Measurements from ENCODE around the gene JAZF1.
"Not testable (repeated sequence)": the region's sequence is repeated elsewhere in the genome, so short reads cannot be mapped to it uniquely, and the experiment has no call there.

JAZF1 gene

DNA sequence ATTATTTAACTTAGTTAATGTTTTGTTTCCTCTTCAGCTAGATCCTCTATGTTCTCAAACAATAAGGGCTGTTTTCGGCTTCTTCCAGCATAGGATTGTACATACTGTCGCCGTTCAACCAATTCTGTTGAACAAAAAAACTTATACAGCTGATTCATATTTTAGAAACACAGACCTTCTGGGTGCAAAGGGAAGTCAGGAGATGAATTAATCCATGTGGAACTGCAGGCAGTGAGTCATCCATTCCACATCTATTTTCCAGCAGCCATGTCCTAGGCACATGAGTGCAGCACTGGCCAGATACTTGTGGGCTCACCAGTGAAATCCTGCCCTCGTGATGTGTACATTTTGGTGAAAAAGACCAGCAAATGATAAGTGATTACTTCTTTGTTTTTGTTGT, 163.2 kb downstream of the JAZF1 start:
- TF ChIP-seq, protein P1, sequence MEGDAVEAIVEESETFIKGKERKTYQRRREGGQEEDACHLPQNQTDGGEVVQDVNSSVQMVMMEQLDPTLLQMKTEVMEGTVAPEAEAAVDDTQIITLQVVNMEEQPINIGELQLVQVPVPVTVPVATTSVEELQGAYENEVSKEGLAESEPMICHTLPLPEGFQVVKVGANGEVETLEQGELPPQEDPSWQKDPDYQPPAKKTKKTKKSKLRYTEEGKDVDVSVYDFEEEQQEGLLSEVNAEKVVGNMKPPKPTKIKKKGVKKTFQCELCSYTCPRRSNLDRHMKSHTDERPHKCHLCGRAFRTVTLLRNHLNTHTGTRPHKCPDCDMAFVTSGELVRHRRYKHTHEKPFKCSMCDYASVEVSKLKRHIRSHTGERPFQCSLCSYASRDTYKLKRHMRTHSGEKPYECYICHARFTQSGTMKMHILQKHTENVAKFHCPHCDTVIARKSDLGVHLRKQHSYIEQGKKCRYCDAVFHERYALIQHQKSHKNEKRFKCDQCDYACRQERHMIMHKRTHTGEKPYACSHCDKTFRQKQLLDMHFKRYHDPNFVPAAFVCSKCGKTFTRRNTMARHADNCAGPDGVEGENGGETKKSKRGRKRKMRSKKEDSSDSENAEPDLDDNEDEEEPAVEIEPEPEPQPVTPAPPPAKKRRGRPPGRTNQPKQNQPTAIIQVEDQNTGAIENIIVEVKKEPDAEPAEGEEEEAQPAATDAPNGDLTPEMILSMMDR (IDR thresholded peaks at IDR 0.05; ENCODE audit: low read length), result no peak
- no peak for TF ChIP-seq EZH2phosphoT487 (IDR thresholded peaks at IDR 0.05; ENCODE audit: low read length)
- no peaks in the 10 kb centered on the region for H3K9me3 ChIP-seq (replicated peaks; ENCODE audit: insufficient read depth, low read length)
- no peak overlapping the region for H3K4me2 ChIP-seq (ENCODE audit: low read depth, low read length)
- no peak overlapping the region for H3K4me3 ChIP-seq (ENCODE audit: low read length)
- no peak for DNase-seq
- no peaks in the 10 kb centered on the region for H3F3A ChIP-seq (ENCODE audit: insufficient read depth, low read length)
- H3K36me3 ChIP-seq (replicated peaks; ENCODE audit: insufficient read depth, low read length), result no peaks in the 10 kb centered on the region
- no peaks in the 10 kb centered on the region for H3K79me2 ChIP-seq (ENCODE audit: low read length)
- no peaks in the 10 kb centered on the region for H3K27me3 ChIP-seq (replicated peaks; ENCODE audit: insufficient read depth, low read length)
- no peak overlapping the region for H2AFZ ChIP-seq (ENCODE audit: low read length)
- H3K9ac ChIP-seq (ENCODE audit: low read length), result no peak overlapping the region
- H3K4me1 ChIP-seq (ENCODE audit: low read length), result no peaks in the 10 kb centered on the region
- no peak overlapping the region for H3K27ac ChIP-seq (ENCODE audit: low read length)
- H4K20me1 ChIP-seq (ENCODE audit: insufficient read depth, low read length), result no peaks in the 10 kb centered on the region
- no peaks in the 10 kb centered on the region for H3K9me2 ChIP-seq (replicated peaks; ENCODE audit: insufficient read depth, low read length)

DNA sequence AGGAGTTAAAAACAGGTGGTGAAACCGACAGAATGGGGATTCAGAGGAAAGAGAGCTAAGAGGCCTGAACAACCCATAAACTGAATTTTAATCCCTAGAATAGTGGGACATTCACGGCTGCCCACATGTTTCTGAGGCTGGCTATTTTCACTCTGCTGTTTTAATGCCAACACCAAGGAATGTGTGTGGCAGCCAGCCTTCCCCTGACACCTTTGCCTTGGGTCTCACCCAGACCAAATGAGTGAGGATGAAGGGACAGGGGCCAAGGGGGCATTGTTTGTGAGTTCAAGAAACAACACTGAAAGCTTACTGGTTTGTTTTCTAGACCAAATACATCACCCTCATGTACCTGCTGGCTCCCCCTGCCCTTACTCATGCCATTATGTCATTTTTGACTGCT, 164.3 kb downstream of the JAZF1 start:
- no peak for DNase-seq
- H3K27me3 ChIP-seq (replicated peaks; ENCODE audit: insufficient read depth, low read length), result no peaks in the 10 kb centered on the region
- H3K79me2 ChIP-seq (ENCODE audit: low read length), result no peaks in the 10 kb centered on the region
- H3K9me2 ChIP-seq (replicated peaks; ENCODE audit: insufficient read depth, low read length), result no peaks in the 10 kb centered on the region
- H3K4me1 ChIP-seq (ENCODE audit: low read length), result no peaks in the 10 kb centered on the region
- no peak overlapping the region for H3K4me2 ChIP-seq (ENCODE audit: low read depth, low read length)
- TF ChIP-seq EZH2phosphoT487 (IDR thresholded peaks at IDR 0.05; ENCODE audit: low read length) (no peak), EZH2 (optimal IDR thresholded peaks at IDR 0.05; ENCODE audit: low read depth, low read length) (no peak)
- TF ChIP-seq, protein P1 (IDR thresholded peaks at IDR 0.05; ENCODE audit: low read length), result no peak
- no peak overlapping the region for H3K4me3 ChIP-seq (ENCODE audit: low read length)
- no peaks in the 10 kb centered on the region for H3K9me3 ChIP-seq (replicated peaks; ENCODE audit: insufficient read depth, low read length)
- no peaks in the 10 kb centered on the region for H4K20me1 ChIP-seq (ENCODE audit: insufficient read depth, low read length)
- H3K27ac ChIP-seq (ENCODE audit: low read length), result no peak overlapping the region
- H3F3A ChIP-seq (ENCODE audit: insufficient read depth, low read length), result no peaks in the 10 kb centered on the region
- H3K9ac ChIP-seq (ENCODE audit: low read length), result no peak overlapping the region
- H2AFZ ChIP-seq (ENCODE audit: low read length), result no peak overlapping the region
- H3K36me3 ChIP-seq (replicated peaks; ENCODE audit: insufficient read depth, low read length), result no peaks in the 10 kb centered on the region

DNA sequence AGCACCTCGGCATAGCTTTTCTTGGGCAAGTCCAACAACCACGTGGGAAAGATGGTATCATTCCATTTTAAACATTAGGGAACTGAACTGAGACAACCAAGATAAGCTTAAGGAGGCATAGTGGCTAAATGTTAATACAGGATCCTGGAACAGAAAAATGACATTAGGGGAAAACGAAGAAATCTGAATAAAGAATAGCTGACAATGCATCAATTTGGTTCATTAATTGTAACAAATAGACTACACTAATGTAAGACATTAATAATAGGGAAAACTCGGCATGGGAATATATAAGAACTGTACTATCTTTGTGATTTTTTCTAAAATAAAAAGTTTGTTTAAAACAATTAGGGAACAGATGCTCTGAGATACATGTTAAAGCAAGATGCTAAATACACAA, 165.4 kb downstream of the JAZF1 start:
- H3K4me3 ChIP-seq (ENCODE audit: low read length), result no peak overlapping the region
- H4K20me1 ChIP-seq (ENCODE audit: insufficient read depth, low read length), result no peaks in the 10 kb centered on the region
- no peaks in the 10 kb centered on the region for H3K9me2 ChIP-seq (replicated peaks; ENCODE audit: insufficient read depth, low read length)
- H3K4me1 ChIP-seq (ENCODE audit: low read length), result no peaks in the 10 kb centered on the region
- no peaks in the 10 kb centered on the region for H3K79me2 ChIP-seq (ENCODE audit: low read length)
- no peak overlapping the region for H3K9ac ChIP-seq (ENCODE audit: low read length)
- H3K36me3 ChIP-seq (replicated peaks; ENCODE audit: insufficient read depth, low read length), result no peaks in the 10 kb centered on the region
- H3K9me3 ChIP-seq (replicated peaks; ENCODE audit: insufficient read depth, low read length), result no peaks in the 10 kb centered on the region
- H3K27ac ChIP-seq (ENCODE audit: low read length), result no peak overlapping the region
- H3F3A ChIP-seq (ENCODE audit: insufficient read depth, low read length), result no peaks in the 10 kb centered on the region
- H2AFZ ChIP-seq (ENCODE audit: low read length), result no peak overlapping the region
- H3K27me3 ChIP-seq (replicated peaks; ENCODE audit: insufficient read depth, low read length), result no peaks in the 10 kb centered on the region
- TF ChIP-seq EZH2 (optimal IDR thresholded peaks at IDR 0.05; ENCODE audit: low read depth, low read length) (no peak), EZH2phosphoT487 (IDR thresholded peaks at IDR 0.05; ENCODE audit: low read length) (no peak)
- TF ChIP-seq, protein P1 (IDR thresholded peaks at IDR 0.05; ENCODE audit: low read length), result no peak
- DNase-seq, result no peak
- no peak overlapping the region for H3K4me2 ChIP-seq (ENCODE audit: low read depth, low read length)

DNA sequence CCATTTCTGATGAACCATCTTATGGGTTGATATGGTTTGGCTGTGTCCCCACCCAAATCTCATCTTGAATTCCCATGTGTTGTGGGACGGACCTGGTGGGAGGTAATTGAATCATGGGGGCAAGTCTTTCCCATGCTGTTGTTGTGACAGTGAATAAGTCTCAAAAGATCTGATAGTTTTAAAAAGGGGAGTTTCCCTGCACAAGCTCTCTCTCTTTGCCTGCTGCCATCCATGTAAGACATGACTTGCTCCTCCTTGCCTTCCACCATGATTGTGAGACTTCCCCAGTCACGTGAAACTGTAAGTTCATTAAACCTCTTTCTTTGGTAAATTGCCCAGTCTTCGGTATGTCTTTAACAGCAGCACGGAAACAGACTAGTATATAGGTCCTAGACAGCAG, 166.3 kb downstream of the JAZF1 start:
- H3K4me3 ChIP-seq (ENCODE audit: low read length); H3K27ac ChIP-seq (ENCODE audit: low read length); DNase-seq; H3K9ac ChIP-seq (ENCODE audit: low read length); H4K20me1 ChIP-seq (ENCODE audit: insufficient read depth, low read length); H3K9me3 ChIP-seq (replicated peaks; ENCODE audit: insufficient read depth, low read length); H2AFZ ChIP-seq (ENCODE audit: low read length); H3F3A ChIP-seq (ENCODE audit: insufficient read depth, low read length); H3K27me3 ChIP-seq (replicated peaks; ENCODE audit: insufficient read depth, low read length); H3K9me2 ChIP-seq (replicated peaks; ENCODE audit: insufficient read depth, low read length); H3K36me3 ChIP-seq (replicated peaks; ENCODE audit: insufficient read depth, low read length); H3K4me2 ChIP-seq (ENCODE audit: low read depth, low read length); H3K79me2 ChIP-seq (ENCODE audit: low read length); H3K4me1 ChIP-seq (ENCODE audit: low read length): not testable (repeated sequence)

All from MM.1S (cell line).